Kidney (tissue), 14 donors: ENCODE results near the gene MTAP. TPM values are rescaled to one million over a fixed set of nuclear protein-coding genes. Genes with fewer than 3 reads are reported as not detected.
A peak's percentile ranks its signal among the peaks of the same experiment; 100 is the strongest.

ENCODE experiments used
- DNase-seq, 5 donors: peaks; one replicate each; pipeline ENCODE4 v3.0.0-alpha.2; 2013 to 2020
- FAIRE-seq: peaks from 2 replicates; lab custom pipeline; 2012; peaks lifted over from hg19 to GRCh38; lab: Jason Lieb, UNC
- H3K27ac ChIP-seq, 2 donors: one replicate each; pipeline ENCODE4 v1.7.0; 2013; ENCODE audit warnings: low read depth in 2 of 2, low read length in 2 of 2, inconsistent platforms in 1 of 2
- H3K27me3 ChIP-seq: one replicate; pipeline ENCODE4 v1.7.1; 2013; ENCODE audit warnings: low read length, inconsistent platforms; ENCODE audit not compliant: control insufficient read depth, insufficient read depth
- H3K36me3 ChIP-seq, 3 donors: one replicate each; pipeline versions ENCODE4 v1.7.0 to v1.7.1; 2013; ENCODE audit warnings: low read length in 3 of 3, control low read depth in 1 of 3, inconsistent platforms in 1 of 3; ENCODE audit not compliant: insufficient read depth in 3 of 3, control insufficient read depth in 2 of 3
- H3K4me1 ChIP-seq, 3 donors: one replicate each; pipeline versions ENCODE4 v1.7.0 to v1.7.1; 2013; ENCODE audit warnings: low read length in 3 of 3, inconsistent platforms in 1 of 3, low read depth in 1 of 3; ENCODE audit not compliant: control insufficient read depth in 2 of 3, insufficient read depth in 2 of 3
- H3K4me3 ChIP-seq, 3 donors: one replicate each; pipeline versions ENCODE4 v1.7.0 to v1.8.1; 2013; ENCODE audit warnings: low read length in 3 of 3, control low read depth in 1 of 3, inconsistent platforms in 1 of 3
- H3K9ac ChIP-seq, 3 donors: one replicate each; pipeline versions ENCODE4 v1.7.0 to v1.7.1; 2013; ENCODE audit warnings: low read length in 3 of 3, control low read depth in 1 of 3, inconsistent platforms in 1 of 3
- H3K9me3 ChIP-seq, 3 donors: one replicate each; pipeline versions ENCODE4 v1.7.0 to v1.7.1; 2013; ENCODE audit warnings: low read length in 3 of 3, control low read depth in 1 of 3, inconsistent platforms in 1 of 3; ENCODE audit not compliant: control insufficient read depth in 2 of 3, insufficient read depth in 1 of 3
- CTCF ChIP-seq: IDR thresholded peaks from 3 replicates; pipeline ENCODE4 v1.5.1; 2012; ENCODE audit warnings: mild to moderate bottlenecking, moderate library complexity, borderline replicate concordance; ENCODE audit not compliant: insufficient read depth; ENCODE audit errors: extremely low read depth
- intact Hi-C: fragments of 100-400 bp; cut with DNase I; formaldehyde crosslinking; loops from one replicate; pipeline ENCODE4 v1.11.1; 2022
- polyA plus RNA-seq: library from polyadenylated mRNA; stranded (reverse); fragments of 350-450 nt; fragmentation: Illumina TruSeq; extraction: RNeasy Lipid Tissue Mini Kit (QIAGEN cat#74804); gene quantifications from one replicate; pipeline ENCODE4 v1.2.3, GENCODE V29; 2014; ENCODE audit warnings: low read depth, low replicate concordance; ENCODE audit not compliant: insufficient read depth
- total RNA-seq: library from RNA; stranded (reverse); fragmentation: NEBNext Ultra II Directional; extraction: Animal tissue kit (Norgen Biotek cat#: 25700); gene quantifications from one replicate; pipeline ENCODE4 v1.2.1, GENCODE V29; 2021
- donor health status: control.
- donor health status: control.
- donor health status: control.
- donor health status: control.
- donor health status: control.
- donor health status: DM: yes; HTN: yes; CAD: no.
- donor health status: Normal renal cell carcinoma (clear cell type).

The MTAP gene
- total and polyA plus RNA-seq, 2 donors from 2014 or later, result 11.2 to 42.4 TPM

GRCh38 chr9:21965401-21965951 lies 163.0 kb downstream of the MTAP start:
- no peak for TF ChIP-seq CTCF

GRCh38 chr9:21966140-21966851 lies 163.9 kb downstream of the MTAP start:
- peaks cover 0 to 13% (median 5%) of the 10 kb centered on the region in 3 donors for H3K4me1 ChIP-seq
- intact Hi-C loops, result no loop called here
- no peak for TF ChIP-seq CTCF
- no peaks in the 10 kb centered on the region for H3K36me3 ChIP-seq
- DNase-seq (peak in 2 of 5 donors; percentile 45 to 57), FAIRE-seq (no peak)
- no peak overlapping the region for H3K9ac ChIP-seq
- H3K27me3 ChIP-seq, result peaks cover 70% of the 10 kb centered on the region
- H3K27ac ChIP-seq, result no peak overlapping the region
- H3K4me3 ChIP-seq, result no peak overlapping the region
- peaks cover 0 to 5% (median 0%) of the 10 kb centered on the region in 3 donors for H3K9me3 ChIP-seq

More at GRCh38 chr9:21965401-21965951, 163.0 kb downstream of the MTAP start:
- Histone ChIP-seq H3K4me3 (peak overlapping the region in 2 of 3 donors; percentile 10 to 24), H3K9ac (no peak overlapping the region), H3K27me3 (peaks cover 64% of the 10 kb centered on the region), H3K27ac (no peak overlapping the region), H3K4me1 (peaks cover 0 to 9% (median 5%) of the 10 kb centered on the region in 3 donors), H3K36me3 (no peaks in the 10 kb centered on the region), H3K9me3 (peaks cover 0 to 5% (median 0%) of the 10 kb centered on the region in 3 donors)
- DNase-seq, result peak; percentile 64 to 80 (median 77)
- FAIRE-seq, result no peak
- intact Hi-C loops, result no loop called here

GRCh38 chr9:21967169-21967568 lies 164.7 kb downstream of the MTAP start:
- no peak for TF ChIP-seq CTCF
- Histone ChIP-seq H3K36me3 (no peaks in the 10 kb centered on the region), H3K4me3 (no peak overlapping the region), H3K4me1 (peaks cover 0 to 13% (median 5%) of the 10 kb centered on the region in 3 donors), H3K9ac (no peak overlapping the region), H3K27me3 (peaks cover 79% of the 10 kb centered on the region), H3K9me3 (peaks cover 0 to 5% (median 0%) of the 10 kb centered on the region in 3 donors), H3K27ac (no peak overlapping the region)
- intact Hi-C loops, result no loop called here
- DNase-seq (peak in 3 of 5 donors; percentile 11 to 65 (median 39)), FAIRE-seq (no peak)
